Brain microvascular endothelial cell (primary cell): ENCODE measurements around the gene VAPA.
"Not testable (repeated sequence)": the region's sequence is repeated elsewhere in the genome, so short reads cannot be mapped to it uniquely, and the experiment has no call there.

Experiments
- DNase-seq: peaks from one replicate; pipeline ENCODE4 v3.0.0-alpha.2; 2020
- H3K27ac ChIP-seq: fragments of 250-450 bp; sonication (Bioruptor Pico); 2 replicates; pipeline ENCODE4 v1.5.1; 2020; ENCODE audit warnings: mild to moderate bottlenecking, moderate library complexity
- H3K27me3 ChIP-seq: fragments of 250-450 bp; sonication (Bioruptor Pico); replicated peaks from 2 replicates; pipeline ENCODE4 v1.5.1; 2020; ENCODE audit warnings: mild to moderate bottlenecking
- H3K36me3 ChIP-seq: fragments of 250-450 bp; sonication (Bioruptor Pico); replicated peaks from 2 replicates; pipeline ENCODE4 v1.5.1; 2020; ENCODE audit warnings: mild to moderate bottlenecking
- H3K4me3 ChIP-seq: 2 replicates; pipeline ENCODE4 v1.5.1; 2011; ENCODE audit warnings: low read depth, mild to moderate bottlenecking, control low read depth, low read length, moderate library complexity
- in situ Hi-C: cut with HindIII; loops from 2 replicates; pipeline ENCODE4 v1.10.0; 2017; ENCODE audit warnings: low sequenced_read_pairs, low pct_ligation_motif_present
- TF ChIP-seq, protein P1 (sequence below): IDR thresholded peaks from 2 replicates; pipeline ENCODE4 v1.5.1; 2011; ENCODE audit warnings: low read depth, mild to moderate bottlenecking, moderate library complexity, low read length, control low read depth, inconsistent platforms; ENCODE audit errors: missing control alignments

The VAPA gene

DNA sequence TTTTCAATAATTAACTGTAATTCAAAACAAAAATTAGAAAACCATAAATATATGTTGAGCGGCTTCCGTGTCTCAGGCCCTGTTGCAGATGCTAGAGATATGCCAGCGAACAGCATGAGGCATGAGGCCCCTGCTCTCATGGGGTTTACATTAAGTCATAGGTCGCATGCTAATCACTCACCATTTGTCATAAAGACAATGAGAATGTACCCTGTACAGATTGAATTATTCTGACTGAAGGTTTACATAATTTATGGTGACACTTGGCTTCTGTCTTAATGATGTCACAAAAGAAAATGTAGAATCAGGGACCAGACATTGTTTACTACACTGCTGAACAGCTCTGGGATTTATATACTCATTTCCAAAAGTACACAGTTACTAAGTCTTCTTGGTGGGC, 5.9 kb upstream of the VAPA start:
- in situ Hi-C loops, result no loop called here
- Histone ChIP-seq H3K27me3 (no peaks in the 10 kb centered on the region), H3K4me3 (no peak overlapping the region), H3K27ac (no peak overlapping the region), H3K36me3 (no peaks in the 10 kb centered on the region)
- no peak for DNase-seq
- TF ChIP-seq, protein P1, sequence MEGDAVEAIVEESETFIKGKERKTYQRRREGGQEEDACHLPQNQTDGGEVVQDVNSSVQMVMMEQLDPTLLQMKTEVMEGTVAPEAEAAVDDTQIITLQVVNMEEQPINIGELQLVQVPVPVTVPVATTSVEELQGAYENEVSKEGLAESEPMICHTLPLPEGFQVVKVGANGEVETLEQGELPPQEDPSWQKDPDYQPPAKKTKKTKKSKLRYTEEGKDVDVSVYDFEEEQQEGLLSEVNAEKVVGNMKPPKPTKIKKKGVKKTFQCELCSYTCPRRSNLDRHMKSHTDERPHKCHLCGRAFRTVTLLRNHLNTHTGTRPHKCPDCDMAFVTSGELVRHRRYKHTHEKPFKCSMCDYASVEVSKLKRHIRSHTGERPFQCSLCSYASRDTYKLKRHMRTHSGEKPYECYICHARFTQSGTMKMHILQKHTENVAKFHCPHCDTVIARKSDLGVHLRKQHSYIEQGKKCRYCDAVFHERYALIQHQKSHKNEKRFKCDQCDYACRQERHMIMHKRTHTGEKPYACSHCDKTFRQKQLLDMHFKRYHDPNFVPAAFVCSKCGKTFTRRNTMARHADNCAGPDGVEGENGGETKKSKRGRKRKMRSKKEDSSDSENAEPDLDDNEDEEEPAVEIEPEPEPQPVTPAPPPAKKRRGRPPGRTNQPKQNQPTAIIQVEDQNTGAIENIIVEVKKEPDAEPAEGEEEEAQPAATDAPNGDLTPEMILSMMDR, result no peak

DNA sequence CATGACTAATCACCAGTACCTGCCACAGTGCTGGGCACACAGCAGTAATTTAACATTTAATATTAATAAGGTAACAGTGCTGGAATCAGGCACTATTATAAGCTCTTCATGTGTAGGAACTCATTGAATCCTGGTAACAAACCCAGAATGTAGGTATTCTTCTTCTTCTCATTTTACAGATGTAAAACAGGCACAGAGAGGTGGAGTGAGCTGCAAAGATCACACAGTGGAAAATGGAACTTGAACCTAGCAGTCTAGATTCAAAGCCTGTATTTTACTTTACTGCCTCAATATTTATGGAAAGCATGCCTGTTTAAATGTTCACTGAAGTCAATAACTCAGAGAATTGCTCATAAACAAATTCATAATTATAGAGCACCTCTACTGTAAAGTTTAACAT, 3.7 kb upstream of the VAPA start:
- Histone ChIP-seq H3K36me3 (peaks cover 5% of the 10 kb centered on the region), H3K4me3 (no peak overlapping the region), H3K27ac (no peak overlapping the region), H3K27me3 (no peaks in the 10 kb centered on the region)
- TF ChIP-seq, protein P1, result no peak
- in situ Hi-C loops, result no loop called here
- DNase-seq, result no peak

DNA sequence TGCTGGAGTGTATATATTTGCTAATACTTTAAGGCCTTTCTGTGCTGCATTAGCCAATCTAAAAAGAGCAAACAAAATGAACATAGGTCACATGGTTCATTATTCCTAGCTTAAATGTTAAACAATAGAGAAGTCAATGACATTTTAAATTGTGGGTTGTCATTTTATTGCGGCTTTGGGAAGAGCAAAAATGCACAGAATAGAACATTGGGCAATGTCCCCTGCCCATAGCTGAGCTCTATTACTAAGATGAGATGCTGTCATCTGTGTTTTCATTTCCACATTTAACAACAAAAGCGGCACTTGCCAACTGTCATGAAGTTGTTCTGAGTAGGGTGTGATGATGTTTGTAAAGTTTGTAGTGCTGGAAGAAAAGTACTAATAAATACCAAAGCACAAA, 3.2 kb upstream of the VAPA start:
- no peaks in the 10 kb centered on the region for H3K27me3 ChIP-seq
- DNase-seq, result no peak
- H3K4me3 ChIP-seq, result no peak overlapping the region
- TF ChIP-seq, protein P1, result no peak
- in situ Hi-C loops, result no loop called here
- peaks cover 5% of the 10 kb centered on the region for H3K36me3 ChIP-seq
- no peak overlapping the region for H3K27ac ChIP-seq

DNA sequence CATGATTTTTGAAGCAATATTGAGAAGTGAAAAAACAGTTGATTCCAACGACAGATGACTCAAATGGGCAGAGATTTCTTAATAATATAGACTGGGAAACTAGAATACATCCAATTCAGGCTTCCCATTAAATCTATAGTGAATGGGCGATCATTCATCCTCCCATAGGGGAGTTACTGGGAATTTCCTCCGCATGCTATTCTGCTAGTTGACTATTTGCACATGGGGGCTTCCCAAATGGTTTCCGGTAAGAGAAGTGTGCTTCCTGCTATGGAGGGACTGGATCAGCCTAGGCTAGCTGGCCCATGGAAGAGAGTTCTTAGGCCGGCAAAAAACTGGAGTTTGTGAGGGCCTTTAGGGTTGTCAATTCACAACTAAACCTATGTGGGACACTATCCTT, 2.6 kb upstream of the VAPA start:
- no peak overlapping the region for H3K4me3 ChIP-seq
- TF ChIP-seq, protein P1, result no peak
- no peak overlapping the region for H3K27ac ChIP-seq
- H3K36me3 ChIP-seq, result peaks cover 5% of the 10 kb centered on the region
- in situ Hi-C loops, result no loop called here
- no peak for DNase-seq
- no peaks in the 10 kb centered on the region for H3K27me3 ChIP-seq

DNA sequence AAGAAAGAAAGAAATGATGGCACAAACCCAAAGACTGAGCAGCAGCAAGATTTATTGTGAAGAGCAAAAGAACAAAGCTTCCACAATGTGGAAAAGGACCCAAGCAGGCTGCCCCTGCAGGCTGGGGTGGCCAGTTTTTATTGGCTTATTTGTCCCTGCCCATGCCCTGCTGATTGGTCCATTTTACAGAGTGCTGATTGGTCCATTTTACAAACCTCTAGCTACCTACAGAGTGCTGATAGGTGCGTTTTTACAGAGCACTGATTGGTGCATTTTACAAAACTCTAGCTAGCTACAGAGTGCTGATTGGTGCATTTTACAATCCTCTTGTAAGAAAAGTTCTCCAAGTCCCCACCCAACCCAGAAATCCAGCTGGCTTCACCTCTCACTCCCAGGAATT, 1.5 kb upstream of the VAPA start:
- H3K4me3 ChIP-seq, DNase-seq, H3K27me3 ChIP-seq, in situ Hi-C loops, H3K36me3 ChIP-seq, H3K27ac ChIP-seq: not testable (repeated sequence)

DNA sequence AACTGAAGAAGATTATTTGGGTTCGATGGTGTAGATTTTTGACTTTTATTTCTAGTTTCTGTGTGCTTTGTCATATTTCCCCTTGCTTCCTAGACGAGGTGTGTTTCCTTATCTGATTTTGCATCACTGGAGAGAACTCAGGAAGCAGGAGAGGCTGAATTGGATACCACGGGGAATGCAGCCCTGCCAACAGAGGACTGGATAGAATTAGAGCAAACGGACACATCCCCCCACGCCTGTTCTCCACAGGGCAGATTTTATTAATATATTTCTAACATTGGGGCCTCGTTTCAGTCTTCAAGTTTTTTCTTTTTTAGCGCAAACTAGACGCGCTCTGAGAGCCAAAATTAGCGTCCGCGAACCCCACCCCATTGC, 678 bp upstream of the VAPA start:
- Histone ChIP-seq H3K27me3 (no peaks in the 10 kb centered on the region), H3K27ac (no peak overlapping the region), H3K4me3 (peak overlapping the region; percentile 90), H3K36me3 (peaks cover 5% of the 10 kb centered on the region)
- in situ Hi-C loops, result no loop called here
- TF ChIP-seq, protein P1, result no peak
- peak; percentile 26 for DNase-seq

DNA sequence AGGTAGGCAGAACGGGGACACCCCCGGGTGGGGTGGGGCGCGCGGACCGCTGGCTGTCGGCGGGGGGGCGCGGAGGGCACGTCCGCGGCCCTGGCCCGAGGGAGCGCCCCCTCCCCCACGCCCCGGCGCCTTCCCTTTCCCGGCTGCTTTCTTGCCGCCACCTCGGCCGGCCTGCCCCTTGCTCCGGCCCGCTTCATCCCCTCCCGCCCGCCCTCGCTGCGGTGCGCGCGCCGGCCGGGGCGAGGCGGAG, 443 bp downstream of the VAPA start:
- TF ChIP-seq, protein P1, result no peak

More for the DNA sequence above, 443 bp downstream of the VAPA start:
- in situ Hi-C loops, result no loop called here
- H3K27me3 ChIP-seq, result no peaks in the 10 kb centered on the region
- H3K4me3 ChIP-seq, result peak overlapping the region; percentile 90
- H3K36me3 ChIP-seq, result peaks cover 5% of the 10 kb centered on the region
- no peak for DNase-seq
- H3K27ac ChIP-seq, result peak overlapping the region; percentile 98
